Astrocyte (in vitro differentiated cells and primary cell): Measurements from ENCODE around the gene PRDM11.

Experiments used
- CTCF ChIP-seq: IDR thresholded peaks from 2 replicates; pipeline ENCODE4 v1.5.1; 2011; ENCODE audit warnings: low read depth, mild to moderate bottlenecking, inconsistent platforms, low read length, moderate library complexity; ENCODE audit not compliant: insufficient read depth
- EZH2 ChIP-seq: IDR thresholded peaks from 2 replicates; pipeline ENCODE4 v1.6.1; 2012; ENCODE audit warnings: mild to moderate bottlenecking, low read length, inconsistent platforms; ENCODE audit not compliant: insufficient read depth

- TF ChIP-seq CTCF = no peak
- TF ChIP-seq EZH2 = no peak
Measured at GRCh38 chr11:45252877-45253276, 106.4 kb downstream of the PRDM11 start.
